OCI-LY7 (cell line): Measurements from ENCODE around the gene MSL1.

Source experiments
- CTCF ChIP-seq: fragments of 200-600 bp; sonication (generic); conservative IDR thresholded peaks from 2 replicates; pipeline ENCODE4 v1.5.1; 2014; ENCODE audit warnings: mild to moderate bottlenecking, antibody characterized with exemption, low read length, moderate library complexity, mixed read lengths
- EZH2phosphoT487 ChIP-seq: fragments of 200-600 bp; sonication (generic); IDR thresholded peaks from 2 replicates; pipeline ENCODE4 v1.6.1; 2018; ENCODE audit warnings: low read depth, borderline replicate concordance, mild to moderate bottlenecking, mixed run types, antibody characterized with exemption, low read length, moderate library complexity, mixed read lengths

- TF ChIP-seq CTCF: no peak
- no peak for TF ChIP-seq EZH2phosphoT487
These were observed 23.7 kb downstream of the MSL1 start for GRCh38 chr17:40145476-40145875.
